HepG2 (cell line): Measurements from ENCODE around the gene ABCA3. TPM values are rescaled to one million over a fixed set of nuclear protein-coding genes. Genes with fewer than 3 reads are reported as not detected.

Experiments
- ATRX ChIP-seq: sonication (generic); formaldehyde crosslinking; IDR thresholded peaks from 2 replicates; pipeline ENCODE4 v1.4.0; 2020; ENCODE audit warnings: missing genetic modification reagents, borderline replicate concordance
- FOXK1 ChIP-seq: sonication (generic); formaldehyde crosslinking; IDR thresholded peaks from 2 replicates; pipeline ENCODE4 v1.4.0; 2020; ENCODE audit warnings: low read depth, missing genetic modification reagents, borderline replicate concordance
- GPN1 ChIP-seq: sonication (generic); formaldehyde crosslinking; IDR thresholded peaks from 2 replicates; pipeline ENCODE4 v1.5.1; 2020; ENCODE audit warnings: missing genetic modification reagents, borderline replicate concordance
- HOXA7 ChIP-seq: sonication (generic); formaldehyde crosslinking; IDR thresholded peaks from 2 replicates; pipeline ENCODE4 v1.8.1; 2022; ENCODE audit warnings: mild to moderate bottlenecking, missing genetic modification reagents, moderate library complexity
- HOXD1 ChIP-seq: sonication (generic); formaldehyde crosslinking; IDR thresholded peaks from 2 replicates; pipeline ENCODE4 v1.5.0; 2020; ENCODE audit warnings: missing genetic modification reagents
- KMT2A ChIP-seq: sonication (generic); formaldehyde crosslinking; IDR thresholded peaks from 2 replicates; pipeline ENCODE4 v1.4.0; 2020; ENCODE audit warnings: missing genetic modification reagents
- MEIS1 ChIP-seq: sonication (generic); formaldehyde crosslinking; IDR thresholded peaks from 2 replicates; pipeline ENCODE4 v1.9.0; 2021; ENCODE audit warnings: mild to moderate bottlenecking, missing genetic modification reagents, moderate library complexity, borderline replicate concordance
- PRDM10 ChIP-seq: sonication (generic); formaldehyde crosslinking; IDR thresholded peaks from 2 replicates; pipeline ENCODE4 v1.4.0; 2020; ENCODE audit warnings: low read depth, missing genetic modification reagents
- RARA ChIP-seq: IDR thresholded peaks from 2 replicates; pipeline ENCODE4 v1.6.1; 2016; ENCODE audit warnings: missing genetic modification reagents, missing compliant biosample characterization
- TAF15 ChIP-seq: fragments of 200-400 bp; formaldehyde crosslinking; IDR thresholded peaks from one replicate; pipeline ENCODE4 v1.6.1; 2018; ENCODE audit warnings: mild to moderate bottlenecking, low read depth, low read length; ENCODE audit not compliant: poor library complexity, severe bottlenecking
- ZFP82 ChIP-seq: sonication (generic); formaldehyde crosslinking; IDR thresholded peaks from 2 replicates; pipeline ENCODE4 v1.5.1; 2020; ENCODE audit warnings: mild to moderate bottlenecking, missing genetic modification reagents, borderline replicate concordance
- ZNF30 ChIP-seq: sonication (generic); formaldehyde crosslinking; IDR thresholded peaks from 2 replicates; pipeline ENCODE4 v1.5.0; 2020; ENCODE audit warnings: mild to moderate bottlenecking, missing genetic modification reagents
- ZNF326 ChIP-seq: sonication (generic); formaldehyde crosslinking; IDR thresholded peaks from 2 replicates; pipeline ENCODE4 v1.4.0; 2020; ENCODE audit warnings: missing genetic modification reagents, borderline replicate concordance
- ZNF451 ChIP-seq: sonication (generic); formaldehyde crosslinking; IDR thresholded peaks from 2 replicates; pipeline ENCODE4 v1.5.0; 2020; ENCODE audit warnings: mild to moderate bottlenecking, missing genetic modification reagents
- ZNF589 ChIP-seq: sonication (generic); formaldehyde crosslinking; conservative IDR thresholded peaks from 2 replicates; pipeline ENCODE4 v1.8.0; 2022; ENCODE audit warnings: mild to moderate bottlenecking, moderate library complexity, missing genetic modification reagents
- ZNF775 ChIP-seq: sonication (generic); formaldehyde crosslinking; IDR thresholded peaks from 2 replicates; pipeline ENCODE4 v1.4.0; 2020; ENCODE audit warnings: missing genetic modification reagents, mild to moderate bottlenecking, moderate library complexity, borderline replicate concordance
- ZSCAN5A ChIP-seq: sonication (generic); formaldehyde crosslinking; IDR thresholded peaks from 2 replicates; pipeline ENCODE4 v1.8.0; 2022; ENCODE audit warnings: mild to moderate bottlenecking, missing genetic modification reagents, borderline replicate concordance
- polyA plus RNA-seq, 8 experiments: library from polyadenylated mRNA; depleted of rRNA in 3 of 8; stranded (reverse) in 7 of 8; unstranded in 1 of 8; fragments of >200 nt; fragmentation: Illumina TruSeq in 4 of 8; extraction: Trizol in 4 of 8; gene quantifications; 2 replicates each; pipeline versions ENCODE4 v1.2.1 to v1.2.3, GENCODE V29; 2011 to 2016; ENCODE audit warnings: low read depth in 4 of 8, missing spikeins in 1 of 8, mixed read lengths in 1 of 8; ENCODE audit not compliant: insufficient read depth in 1 of 8
- total RNA-seq, 5 experiments: library from RNA; depleted of rRNA; stranded (reverse); fragments of >200 nt; fragmentation: Illumina TruSeq; extraction: Trizol; gene quantifications; 2 replicates each; pipeline ENCODE4 v1.2.3, GENCODE V29; 2016; ENCODE audit warnings: low read depth in 1 of 5
- TF ChIP-seq, protein P1 (sequence below): sonication (generic); formaldehyde crosslinking; conservative IDR thresholded peaks from 2 replicates; pipeline ENCODE4 v1.8.0; 2022; ENCODE audit warnings: low read depth, missing genetic modification reagents
- TF ChIP-seq, protein P2 (sequence below): sonication (generic); formaldehyde crosslinking; IDR thresholded peaks from 2 replicates; pipeline ENCODE4 v1.5.0; 2020; ENCODE audit warnings: missing genetic modification reagents

The ABCA3 gene
- total and polyA plus RNA-seq, 2 of the 13 experiments (the other 11 are each of a cell fraction or from before 2014, with no cell fraction given), result 0.60 to 1.5 TPM

- TF ChIP-seq TAF15, result no peak
- peak; percentile 44; the same call in 1 of the 2 replicates for TF ChIP-seq RARA (CRISPR knock-in tag)
- TF ChIP-seq ATRX (CRISPR knock-in tag), result no peak
- TF ChIP-seq ZFP82, result peak; percentile 74; the same call in 1 of the 2 replicates
- peak; percentile 90; the same call in 1 of the 2 replicates for TF ChIP-seq FOXK1
- TF ChIP-seq HOXA7, result no peak
- TF ChIP-seq ZNF326 (CRISPR knock-in tag), result no peak
- no peak for TF ChIP-seq ZNF775 (CRISPR knock-in tag)
- TF ChIP-seq, protein P1, sequence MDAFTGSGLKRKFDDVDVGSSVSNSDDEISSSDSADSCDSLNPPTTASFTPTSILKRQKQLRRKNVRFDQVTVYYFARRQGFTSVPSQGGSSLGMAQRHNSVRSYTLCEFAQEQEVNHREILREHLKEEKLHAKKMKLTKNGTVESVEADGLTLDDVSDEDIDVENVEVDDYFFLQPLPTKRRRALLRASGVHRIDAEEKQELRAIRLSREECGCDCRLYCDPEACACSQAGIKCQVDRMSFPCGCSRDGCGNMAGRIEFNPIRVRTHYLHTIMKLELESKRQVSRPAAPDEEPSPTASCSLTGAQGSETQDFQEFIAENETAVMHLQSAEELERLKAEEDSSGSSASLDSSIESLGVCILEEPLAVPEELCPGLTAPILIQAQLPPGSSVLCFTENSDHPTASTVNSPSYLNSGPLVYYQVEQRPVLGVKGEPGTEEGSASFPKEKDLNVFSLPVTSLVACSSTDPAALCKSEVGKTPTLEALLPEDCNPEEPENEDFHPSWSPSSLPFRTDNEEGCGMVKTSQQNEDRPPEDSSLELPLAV (CRISPR knock-in tag), result no peak
- peak; percentile 75 for TF ChIP-seq MEIS1 (CRISPR knock-in tag)
- TF ChIP-seq ZNF589 (CRISPR knock-in tag), result no peak
- TF ChIP-seq GPN1 (CRISPR knock-in tag), result no peak
- peak; percentile 88 for TF ChIP-seq ZNF451 (CRISPR knock-in tag)
- TF ChIP-seq HOXD1 (CRISPR knock-in tag), result no peak; the same call in 1 of the 2 replicates
- no peak for TF ChIP-seq ZSCAN5A (CRISPR knock-in tag)
- TF ChIP-seq PRDM10 (CRISPR knock-in tag), result peak; percentile 73
- peak; percentile 86 for TF ChIP-seq KMT2A (CRISPR knock-in tag)
- TF ChIP-seq, protein P2, sequence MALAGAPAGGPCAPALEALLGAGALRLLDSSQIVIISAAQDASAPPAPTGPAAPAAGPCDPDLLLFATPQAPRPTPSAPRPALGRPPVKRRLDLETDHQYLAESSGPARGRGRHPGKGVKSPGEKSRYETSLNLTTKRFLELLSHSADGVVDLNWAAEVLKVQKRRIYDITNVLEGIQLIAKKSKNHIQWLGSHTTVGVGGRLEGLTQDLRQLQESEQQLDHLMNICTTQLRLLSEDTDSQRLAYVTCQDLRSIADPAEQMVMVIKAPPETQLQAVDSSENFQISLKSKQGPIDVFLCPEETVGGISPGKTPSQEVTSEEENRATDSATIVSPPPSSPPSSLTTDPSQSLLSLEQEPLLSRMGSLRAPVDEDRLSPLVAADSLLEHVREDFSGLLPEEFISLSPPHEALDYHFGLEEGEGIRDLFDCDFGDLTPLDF (CRISPR knock-in tag), result peak; percentile 99
- peak; percentile 90 for TF ChIP-seq ZNF30 (CRISPR knock-in tag)
These were observed 72.4 kb downstream of the ABCA3 start, which contains the start of gene RNPS1 (continued) for GRCh38 chr16:2267913-2268666.
